Measurements from ENCODE around the gene EVC2. TPM values are rescaled to one million over a fixed set of nuclear protein-coding genes. Genes with fewer than 3 reads are reported as not detected.

EVC2 gene
- total RNA-seq, 4 donors from 2014 or later = 7.8 to 22.2 (median 9.9) TPM

- Histone ChIP-seq H3K4me1 (no peaks in the 10 kb centered on the region), H3K36me3 (peaks cover 46% of the 10 kb centered on the region), H3K4me3 (no peak overlapping the region), H3K27ac (no peak overlapping the region), H3K9me3 (no peaks in the 10 kb centered on the region), H3K27me3 (no peaks in the 10 kb centered on the region)
- 90% methylated on average over 9 of the region's 9 CpGs for WGBS
- no peak for DNase-seq (ENCODE audit: low spot score in 2 of 2)
- TF ChIP-seq POLR2AphosphoS5 (IDR thresholded peaks at IDR 0.05) (no peak), CTCF (IDR thresholded peaks at IDR 0.05) (no peak), EP300 (IDR thresholded peaks at IDR 0.05) (no peak), POLR2A (IDR thresholded peaks at IDR 0.05) (no peak)
Measured at GRCh38 chr4:5631352-5632065, 76.8 kb downstream of the EVC2 start.

GRCh38 chr4:5630762-5631161 lies 77.6 kb downstream of the EVC2 start:
- H3K36me3 ChIP-seq = peaks cover 50% of the 10 kb centered on the region
- H3K4me3 ChIP-seq = no peak overlapping the region
- 98% methylated on average over 3 of the region's 3 CpGs for WGBS
- H3K27me3 ChIP-seq = no peaks in the 10 kb centered on the region
- no peaks in the 10 kb centered on the region for H3K4me1 ChIP-seq
- no peak for DNase-seq (ENCODE audit: low spot score in 2 of 2)
- no peak for TF ChIP-seq CTCF (IDR thresholded peaks at IDR 0.05)
- no peak for TF ChIP-seq POLR2A (IDR thresholded peaks at IDR 0.05)
- no peak for TF ChIP-seq POLR2AphosphoS5 (IDR thresholded peaks at IDR 0.05)
- no peak for TF ChIP-seq EP300 (IDR thresholded peaks at IDR 0.05)
- no peaks in the 10 kb centered on the region for H3K9me3 ChIP-seq
- no peak overlapping the region for H3K27ac ChIP-seq

- Histone ChIP-seq H3K27ac (no peak overlapping the region), H3K4me1 (no peaks in the 10 kb centered on the region), H3K4me3 (no peak overlapping the region), H3K9me3 (no peaks in the 10 kb centered on the region), H3K36me3 (peaks cover 58% of the 10 kb centered on the region), H3K27me3 (no peaks in the 10 kb centered on the region)
- WGBS = 93% methylated on average over 4 of the region's 4 CpGs
- no peak for TF ChIP-seq EP300 (IDR thresholded peaks at IDR 0.05)
- TF ChIP-seq CTCF (IDR thresholded peaks at IDR 0.05) = no peak
- no peak for TF ChIP-seq POLR2A (IDR thresholded peaks at IDR 0.05)
- TF ChIP-seq POLR2AphosphoS5 (IDR thresholded peaks at IDR 0.05) = no peak
- DNase-seq (ENCODE audit: low spot score in 2 of 2) = no peak
Measured at GRCh38 chr4:5629542-5629941, 78.8 kb downstream of the EVC2 start.

GRCh38 chr4:5626913-5627312 lies 81.4 kb downstream of the EVC2 start:
- no peak overlapping the region for H3K4me3 ChIP-seq
- H3K9me3 ChIP-seq = no peaks in the 10 kb centered on the region
- no peak for DNase-seq (ENCODE audit: low spot score in 2 of 2)
- H3K36me3 ChIP-seq = peaks cover 78% of the 10 kb centered on the region
- H3K4me1 ChIP-seq = no peaks in the 10 kb centered on the region
- no peaks in the 10 kb centered on the region for H3K27me3 ChIP-seq
- TF ChIP-seq POLR2AphosphoS5 (IDR thresholded peaks at IDR 0.05) = no peak
- no peak for TF ChIP-seq POLR2A (IDR thresholded peaks at IDR 0.05)
- no peak for TF ChIP-seq CTCF (IDR thresholded peaks at IDR 0.05)
- no peak for TF ChIP-seq EP300 (IDR thresholded peaks at IDR 0.05)
- no peak overlapping the region for H3K27ac ChIP-seq
- 80% methylated on average over 2 of the region's 2 CpGs for WGBS

GRCh38 chr4:5622596-5622995 lies 85.8 kb downstream of the EVC2 start:
- 94% methylated on average over 23 of the region's 23 CpGs for WGBS
- H3K27ac ChIP-seq = no peak overlapping the region

More at GRCh38 chr4:5622596-5622995, 85.8 kb downstream of the EVC2 start:
- no peaks in the 10 kb centered on the region for H3K4me1 ChIP-seq
- TF ChIP-seq POLR2A (IDR thresholded peaks at IDR 0.05) (no peak), EP300 (IDR thresholded peaks at IDR 0.05) (no peak), POLR2AphosphoS5 (IDR thresholded peaks at IDR 0.05) (no peak), CTCF (IDR thresholded peaks at IDR 0.05) (no peak)
- H3K4me3 ChIP-seq = no peak overlapping the region
- H3K36me3 ChIP-seq = peaks cover 71% of the 10 kb centered on the region
- no peaks in the 10 kb centered on the region for H3K9me3 ChIP-seq
- no peak for DNase-seq (ENCODE audit: low spot score in 2 of 2)
- no peaks in the 10 kb centered on the region for H3K27me3 ChIP-seq
